Thoracic aorta (tissue), 2 donors: Measurements from ENCODE around the gene RTN1. TPM values are rescaled to one million over a fixed set of nuclear protein-coding genes. Genes with fewer than 3 reads are reported as not detected.

ENCODE experiments used
- ATAC-seq: fragments of 150-250 bp; one replicate; pipeline ENCODE4 v1.8.0; 2017; ENCODE audit warnings: low read depth; ENCODE audit not compliant: insufficient number of reproducible peaks, low FRiP score
- DNase-seq: peaks from one replicate; pipeline ENCODE4 v3.0.0-alpha.2; 2020; ENCODE audit warnings: low spot score
- H3K27ac ChIP-seq, 2 donors: fragments of 200-600 bp; sonication (generic); 1 replicate in 1 of 2; 2 replicates in 1 of 2; pipeline ENCODE4 v1.5.1; 2016; ENCODE audit warnings: mild to moderate bottlenecking in 2 of 2, moderate library complexity in 2 of 2
- H3K27me3 ChIP-seq: fragments of 200-600 bp; sonication (generic); replicated peaks from 2 replicates; pipeline ENCODE4 v1.6.0; 2016; ENCODE audit warnings: mild to moderate bottlenecking; ENCODE audit not compliant: insufficient read depth
- H3K36me3 ChIP-seq: fragments of 200-600 bp; sonication (generic); one replicate; pipeline ENCODE4 v1.5.1; 2016
- H3K4me1 ChIP-seq, 2 donors: fragments of 200-600 bp; sonication (generic); 1 replicate in 1 of 2; 2 replicates in 1 of 2; pipeline versions ENCODE4 v1.5.1 to v1.6.0; 2016; ENCODE audit warnings: low read depth in 2 of 2, mild to moderate bottlenecking in 1 of 2; ENCODE audit not compliant: control insufficient read depth in 1 of 2
- H3K4me3 ChIP-seq: fragments of 200-600 bp; sonication (generic); 2 replicates; pipeline ENCODE4 v1.5.1; 2016; ENCODE audit warnings: mild to moderate bottlenecking
- H3K9me3 ChIP-seq: fragments of 200-600 bp; sonication (generic); 2 replicates; pipeline ENCODE4 v1.5.1; 2016
- CTCF ChIP-seq: fragments of 200-600 bp; sonication (generic); IDR thresholded peaks from one replicate; pipeline ENCODE4 v1.5.1; 2019; ENCODE audit warnings: antibody characterized with exemption
- total RNA-seq, 2 donors: library from RNA; depleted of rRNA; stranded (reverse); fragments of >200 nt; gene quantifications; one replicate each; pipeline versions ENCODE4 v1.1.0 to v1.2.3, GENCODE V29; 2016

Gene RTN1
- total RNA-seq, 2 donors from 2014 or later, result 66.5 to 129 TPM

GRCh38 chr14:59803052-59803540, 67.5 kb downstream of the RTN1 start:
- ATAC-seq, result no peak

DNA sequence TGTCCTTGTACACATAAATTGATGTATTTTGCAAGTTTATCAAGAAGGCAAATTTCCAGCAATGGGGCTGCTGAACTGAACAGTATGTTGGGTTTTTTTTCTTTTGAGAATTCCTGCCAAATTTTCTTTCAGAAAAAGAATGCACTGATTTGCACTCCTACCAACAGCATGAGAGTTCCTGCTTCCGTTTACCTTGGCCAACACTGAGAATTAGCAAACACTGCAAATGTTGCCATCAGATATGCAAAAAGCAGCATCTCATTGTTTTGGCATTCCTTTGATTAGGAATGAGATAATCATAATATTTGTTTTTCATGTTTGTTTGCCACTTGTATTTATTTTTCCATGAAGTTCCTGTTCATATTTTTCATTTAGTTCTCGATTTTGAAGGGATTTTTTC, 82.4 kb downstream of the RTN1 start:
- Histone ChIP-seq H3K4me1 (peaks cover 6 to 32% of the 10 kb centered on the region in 2 donors), H3K27me3 (no peaks in the 10 kb centered on the region), H3K27ac (no peak overlapping the region), H3K36me3 (no peaks in the 10 kb centered on the region), H3K9me3 (no peaks in the 10 kb centered on the region), H3K4me3 (no peak overlapping the region)
- ATAC-seq, result no peak
- no peak for DNase-seq
- TF ChIP-seq CTCF, result no peak

More at GRCh38 chr14:59803052-59803540, 67.5 kb downstream of the RTN1 start:
- Histone ChIP-seq H3K4me1 (no peaks in the 10 kb centered on the region), H3K36me3 (no peaks in the 10 kb centered on the region), H3K9me3 (no peaks in the 10 kb centered on the region), H3K27ac (no peak overlapping the region), H3K4me3 (no peak overlapping the region), H3K27me3 (no peaks in the 10 kb centered on the region)
- no peak for DNase-seq
- TF ChIP-seq CTCF, result no peak

- H3K9me3 ChIP-seq, result no peaks in the 10 kb centered on the region
- TF ChIP-seq CTCF, result no peak
- H3K36me3 ChIP-seq, result no peaks in the 10 kb centered on the region
- no peak for DNase-seq
- H3K4me1 ChIP-seq, result peaks cover 6 to 23% of the 10 kb centered on the region in 2 donors
- no peak overlapping the region for H3K4me3 ChIP-seq
- ATAC-seq, result no peak
- no peaks in the 10 kb centered on the region for H3K27me3 ChIP-seq
- no peak overlapping the region for H3K27ac ChIP-seq
Measured at GRCh38 chr14:59787045-59787674, 83.4 kb downstream of the RTN1 start.

DNA sequence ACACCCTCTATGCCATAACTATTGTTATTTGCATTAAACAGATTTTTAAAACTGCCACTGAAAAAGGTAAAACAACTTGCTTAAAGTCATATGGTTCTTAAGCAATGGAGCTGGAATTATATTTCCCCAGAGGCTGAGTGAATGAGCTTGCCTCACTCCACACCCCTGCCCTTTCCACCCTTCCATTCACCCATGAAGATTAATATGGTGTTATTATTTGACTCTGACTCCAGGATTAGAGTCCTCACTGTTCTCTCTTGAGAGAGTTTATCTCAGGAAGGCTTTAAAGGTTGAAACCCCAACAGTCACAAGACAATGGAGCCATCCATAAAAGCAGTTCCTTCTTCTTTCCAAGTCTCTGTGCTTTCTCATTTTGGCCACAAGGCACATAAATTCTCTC, 84.9 kb downstream of the RTN1 start:
- DNase-seq (no peak), ATAC-seq (no peak)
- H3K9me3 ChIP-seq, result no peaks in the 10 kb centered on the region
- peaks cover 9 to 26% of the 10 kb centered on the region in 2 donors for H3K4me1 ChIP-seq
- H3K4me3 ChIP-seq, result no peak overlapping the region
- no peaks in the 10 kb centered on the region for H3K27me3 ChIP-seq
- TF ChIP-seq CTCF, result no peak
- H3K36me3 ChIP-seq, result no peaks in the 10 kb centered on the region
- H3K27ac ChIP-seq, result no peak overlapping the region

DNA sequence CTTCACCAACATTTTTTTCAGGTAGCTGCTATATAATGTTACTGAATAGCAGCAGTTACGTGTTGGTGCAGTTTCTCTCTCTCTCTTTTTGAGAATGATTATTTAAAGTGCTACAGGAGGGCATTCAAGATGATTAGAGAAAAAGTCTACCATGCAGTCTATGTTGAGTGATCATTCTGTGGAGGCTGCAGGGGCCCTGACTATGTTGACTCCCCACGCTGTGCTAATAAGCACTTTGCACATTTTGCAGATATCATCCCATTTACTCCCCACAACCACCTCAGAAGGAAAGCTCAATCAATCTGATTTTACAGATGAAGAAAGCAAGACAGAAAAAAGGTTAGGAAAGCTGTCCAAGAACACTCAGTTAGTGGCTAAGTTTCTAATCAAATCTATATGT, 87.8 kb downstream of the RTN1 start:
- ATAC-seq (no peak), DNase-seq (no peak)
- no peaks in the 10 kb centered on the region for H3K36me3 ChIP-seq
- H3K4me3 ChIP-seq, result no peak overlapping the region
- no peaks in the 10 kb centered on the region for H3K27me3 ChIP-seq
- no peak for TF ChIP-seq CTCF
- H3K9me3 ChIP-seq, result no peaks in the 10 kb centered on the region
- no peak overlapping the region for H3K27ac ChIP-seq
- peaks cover 7 to 26% of the 10 kb centered on the region in 2 donors for H3K4me1 ChIP-seq
